Fibroblast of villous mesenchyme (primary cell): Measurements from ENCODE around the gene CNIH1. TPM values are rescaled to one million over a fixed set of nuclear protein-coding genes. Genes with fewer than 3 reads are reported as not detected.
"Not testable (repeated sequence)": the region's sequence is repeated elsewhere in the genome, so short reads cannot be mapped to it uniquely, and the experiment has no call there.

Experiments
- DNase-seq: peaks from one replicate; pipeline ENCODE4 v3.0.0-alpha.2; 2010; ENCODE audit warnings: low read depth
- H3K4me3 ChIP-seq: 2 replicates; pipeline ENCODE4 v1.5.1; 2011; ENCODE audit warnings: low read depth, mild to moderate bottlenecking, low read length
- total RNA-seq: library from RNA; depleted of rRNA; stranded (reverse); fragments of >200 nt; gene quantifications from 2 replicates; pipeline ENCODE4 v1.2.3, GENCODE V29; 2012
- TF ChIP-seq, protein P1 (sequence below): IDR thresholded peaks from 2 replicates; pipeline ENCODE4 v1.5.1; 2012; ENCODE audit warnings: low read depth, mild to moderate bottlenecking, low read length; ENCODE audit not compliant: insufficient read depth

The CNIH1 gene
- total RNA-seq, 1 donor, result 94.1 TPM

GRCh38 chr14:54446161-54446693 lies 5.1 kb upstream of the CNIH1 start:
- H3K4me3 ChIP-seq, result no peak overlapping the region
- no peak for DNase-seq
- TF ChIP-seq, protein P1, sequence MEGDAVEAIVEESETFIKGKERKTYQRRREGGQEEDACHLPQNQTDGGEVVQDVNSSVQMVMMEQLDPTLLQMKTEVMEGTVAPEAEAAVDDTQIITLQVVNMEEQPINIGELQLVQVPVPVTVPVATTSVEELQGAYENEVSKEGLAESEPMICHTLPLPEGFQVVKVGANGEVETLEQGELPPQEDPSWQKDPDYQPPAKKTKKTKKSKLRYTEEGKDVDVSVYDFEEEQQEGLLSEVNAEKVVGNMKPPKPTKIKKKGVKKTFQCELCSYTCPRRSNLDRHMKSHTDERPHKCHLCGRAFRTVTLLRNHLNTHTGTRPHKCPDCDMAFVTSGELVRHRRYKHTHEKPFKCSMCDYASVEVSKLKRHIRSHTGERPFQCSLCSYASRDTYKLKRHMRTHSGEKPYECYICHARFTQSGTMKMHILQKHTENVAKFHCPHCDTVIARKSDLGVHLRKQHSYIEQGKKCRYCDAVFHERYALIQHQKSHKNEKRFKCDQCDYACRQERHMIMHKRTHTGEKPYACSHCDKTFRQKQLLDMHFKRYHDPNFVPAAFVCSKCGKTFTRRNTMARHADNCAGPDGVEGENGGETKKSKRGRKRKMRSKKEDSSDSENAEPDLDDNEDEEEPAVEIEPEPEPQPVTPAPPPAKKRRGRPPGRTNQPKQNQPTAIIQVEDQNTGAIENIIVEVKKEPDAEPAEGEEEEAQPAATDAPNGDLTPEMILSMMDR, result no peak

DNA sequence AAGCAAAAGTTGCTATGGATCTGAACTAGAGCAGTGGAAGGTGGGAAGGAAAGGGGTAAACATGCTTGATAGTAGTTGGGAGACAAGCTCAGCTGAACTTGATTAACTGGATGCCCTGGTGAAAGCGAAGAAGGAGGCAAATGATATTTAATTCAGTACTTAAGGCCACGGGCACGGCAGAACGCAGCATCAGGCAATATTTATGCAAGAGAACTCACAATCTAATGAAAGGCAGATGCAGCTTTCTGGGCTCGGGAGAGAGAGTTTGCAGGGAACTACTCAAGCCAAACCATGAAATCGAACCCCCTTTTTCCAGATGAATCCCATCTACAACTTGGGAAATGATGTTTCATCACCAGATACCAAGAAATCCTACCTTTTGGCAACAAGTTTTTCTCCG lies 3.5 kb upstream of the CNIH1 start:
- DNase-seq, result no peak
- TF ChIP-seq, protein P1, result no peak
- H3K4me3 ChIP-seq, result no peak overlapping the region

DNA sequence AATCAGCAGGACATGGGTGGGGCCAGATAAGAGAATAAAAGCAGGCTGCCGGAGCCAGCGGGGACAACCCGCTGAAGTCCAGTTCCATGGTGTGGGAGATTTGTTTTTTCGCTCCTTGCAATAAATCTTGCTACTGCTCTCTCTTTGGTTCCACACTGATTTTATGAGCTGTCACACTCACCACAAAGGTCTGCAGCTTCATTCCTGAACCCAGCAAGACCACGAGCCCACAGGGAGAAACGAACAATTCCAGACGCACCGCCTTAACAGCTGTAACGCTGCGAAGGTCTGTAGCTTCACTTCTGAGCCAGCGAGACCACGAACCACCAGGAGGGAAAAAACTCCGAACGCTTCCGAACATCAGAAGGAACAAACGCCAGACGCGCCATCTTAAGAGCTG lies 2.8 kb upstream of the CNIH1 start:
- no peak overlapping the region for H3K4me3 ChIP-seq
- peak; percentile 69 for DNase-seq
- TF ChIP-seq, protein P1, result no peak

GRCh38 chr14:54442961-54443360 lies 1.8 kb upstream of the CNIH1 start:
- H3K4me3 ChIP-seq, DNase-seq: not testable (repeated sequence)

DNA sequence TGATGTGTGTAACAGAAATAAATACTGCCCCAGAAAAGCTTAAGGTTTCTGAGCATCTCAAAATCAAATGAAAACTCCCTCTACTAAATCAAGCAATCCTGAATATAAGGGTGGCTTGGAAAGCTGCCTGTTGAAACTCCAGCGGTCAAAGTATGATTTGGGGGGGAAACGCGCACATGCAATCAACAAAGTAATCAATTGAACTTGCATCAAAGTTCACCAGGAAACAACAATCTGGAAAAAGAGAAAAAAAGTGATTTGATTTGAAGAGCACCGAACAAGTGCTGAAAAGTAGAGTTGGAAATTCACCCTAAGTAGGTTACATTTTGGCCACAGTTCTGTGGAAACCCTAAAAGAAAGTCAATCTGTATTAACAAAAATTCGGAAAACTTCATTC lies 700 bp downstream of the CNIH1 start:
- DNase-seq, result no peak
- TF ChIP-seq, protein P1, result no peak
- H3K4me3 ChIP-seq, result peak overlapping the region; percentile 68

DNA sequence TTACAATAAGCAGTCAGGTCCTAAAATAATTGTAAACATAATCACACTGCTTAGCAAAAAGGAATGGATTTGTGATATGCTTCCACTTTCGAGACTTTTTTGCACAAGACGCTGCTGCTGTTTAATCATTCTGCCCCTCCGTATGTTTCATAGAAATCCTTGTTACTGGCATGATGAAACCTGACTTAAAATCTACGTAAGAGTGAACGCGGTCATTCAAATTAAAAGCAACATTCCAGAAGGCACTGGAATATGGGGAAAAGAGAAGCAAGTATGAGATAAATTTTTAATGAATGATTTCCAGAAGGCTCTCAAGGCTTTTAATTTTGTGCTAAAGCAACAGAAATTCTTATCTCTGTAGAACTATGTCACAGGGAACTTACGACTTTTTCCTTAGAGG lies 1.1 kb downstream of the CNIH1 start:
- H3K4me3 ChIP-seq, result peak overlapping the region; percentile 68
- DNase-seq, result peak; percentile 79
- TF ChIP-seq, protein P1, result no peak

DNA sequence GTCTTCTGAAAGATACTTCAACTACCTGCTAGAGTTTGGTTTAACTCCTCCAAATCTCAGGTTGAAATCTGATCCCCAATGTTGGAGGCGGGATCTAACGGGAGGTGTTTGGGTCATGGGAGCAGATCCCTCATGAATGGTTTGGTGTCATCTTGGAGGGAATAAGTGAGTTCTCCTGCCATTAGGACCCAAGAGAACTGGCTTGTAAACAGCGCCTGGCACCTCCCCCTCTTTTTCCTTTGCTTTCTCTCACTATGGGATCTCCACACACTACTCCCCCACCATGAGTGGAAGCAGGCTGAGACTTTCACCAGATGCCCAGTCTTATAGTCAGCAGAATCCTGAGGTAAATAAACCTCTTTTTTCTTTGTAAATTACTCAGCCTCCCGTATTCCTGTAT lies 2.5 kb downstream of the CNIH1 start:
- TF ChIP-seq, protein P1, result no peak
- no peak overlapping the region for H3K4me3 ChIP-seq
- no peak for DNase-seq

DNA sequence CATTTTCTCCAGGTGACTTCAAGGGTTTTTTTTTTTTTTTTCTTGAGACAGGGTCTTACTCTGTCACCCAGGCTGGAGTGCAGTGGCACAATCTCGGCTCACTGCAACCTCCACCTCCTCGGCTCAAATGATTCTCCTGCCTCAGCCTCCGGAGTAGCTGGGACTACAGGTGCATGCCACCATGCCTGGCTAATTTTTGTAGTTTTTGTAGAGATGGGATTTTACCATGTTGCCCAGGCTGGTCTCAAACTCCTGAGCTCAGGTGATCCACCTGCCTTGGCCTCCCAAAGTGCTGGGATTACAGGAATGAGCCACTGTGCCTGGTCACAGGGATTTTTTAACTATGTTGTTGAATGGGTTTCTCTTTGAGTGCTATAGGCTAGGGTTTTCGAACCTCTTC lies 3.2 kb downstream of the CNIH1 start:
- not testable (repeated sequence) for DNase-seq

More for the DNA sequence above, 3.2 kb downstream of the CNIH1 start:
- not testable (repeated sequence) for H3K4me3 ChIP-seq
